WTC11 (cell line): ENCODE measurements around the gene MVD. TPM values are rescaled to one million over a fixed set of nuclear protein-coding genes. Genes with fewer than 3 reads are reported as not detected.
A peak's percentile ranks its signal among the peaks of the same experiment; 100 is the strongest.

Experiments
- ATAC-seq: fragments of 200-7000 bp; cut with Tn5 transposase; 2 replicates; pipeline ENCODE4 v1.10.0; 2021; ENCODE audit warnings: mild to moderate bottlenecking, moderate library complexity
- CTCF ChIA-PET: fragments of 300-600 bp; sonication (Branson Sonifier 250); formaldehyde crosslinking; loops from one replicate; lab custom pipeline; 2021; ENCODE audit warnings: antibody characterized with exemption; lab: Charles Lee
- POLR2A ChIA-PET: fragments of 350-600 bp; sonication (Branson Sonifier 250); formaldehyde crosslinking; loops from one replicate; lab custom pipeline; 2021; ENCODE audit warnings: antibody characterized with exemption; lab: Charles Lee
- DNase-seq: peaks from one replicate; pipeline ENCODE4 v3.0.0; 2021; ENCODE audit warnings: low spot score
- H3K27ac Mint-ChIP-seq: 2 replicates; pipeline ENCODE4 v1.8.0; 2021; ENCODE audit warnings: mixed read lengths
- H3K27me3 Mint-ChIP-seq: 2 replicates; pipeline ENCODE4 v1.8.0; 2021; ENCODE audit warnings: low read depth, mild to moderate bottlenecking, moderate library complexity, mixed read lengths
- H3K36me3 Mint-ChIP-seq: 2 replicates; pipeline ENCODE4 v1.8.0; 2021; ENCODE audit warnings: mixed read lengths
- H3K4me1 Mint-ChIP-seq: 2 replicates; pipeline ENCODE4 v1.8.0; 2022; ENCODE audit warnings: mixed read lengths
- H3K4me3 Mint-ChIP-seq: 2 replicates; pipeline ENCODE4 v1.8.0; 2021; ENCODE audit warnings: mild to moderate bottlenecking, moderate library complexity, mixed read lengths
- H3K9me3 Mint-ChIP-seq: 2 replicates; pipeline ENCODE4 v1.8.0; 2021; ENCODE audit warnings: mixed read lengths
- ARID4B ChIP-seq: sonication (generic); formaldehyde crosslinking; IDR thresholded peaks from 2 replicates; pipeline ENCODE4 v1.8.0; 2023; ENCODE audit warnings: missing genetic modification reagents, mild to moderate bottlenecking, borderline replicate concordance
- ATF6 ChIP-seq: sonication (generic); formaldehyde crosslinking; IDR thresholded peaks from 2 replicates; pipeline ENCODE4 v1.8.1; 2023; ENCODE audit warnings: mild to moderate bottlenecking, missing genetic modification reagents
- FOXJ3 ChIP-seq: sonication (generic); formaldehyde crosslinking; IDR thresholded peaks from 2 replicates; pipeline ENCODE4 v1.9.0; 2021; ENCODE audit warnings: missing genetic modification reagents, mild to moderate bottlenecking, borderline replicate concordance
- HMGXB4 ChIP-seq: sonication (generic); formaldehyde crosslinking; IDR thresholded peaks from 2 replicates; pipeline ENCODE4 v1.8.1; 2023; ENCODE audit warnings: mild to moderate bottlenecking, moderate library complexity, missing genetic modification reagents
- JUN ChIP-seq: sonication (generic); formaldehyde crosslinking; IDR thresholded peaks from 2 replicates; pipeline ENCODE4 v1.8.0; 2023; ENCODE audit warnings: mild to moderate bottlenecking, missing genetic modification reagents
- MAX ChIP-seq: sonication (generic); formaldehyde crosslinking; IDR thresholded peaks from 2 replicates; pipeline ENCODE4 v1.8.0; 2022; ENCODE audit warnings: mild to moderate bottlenecking, missing genetic modification reagents
- MLX ChIP-seq: sonication (generic); formaldehyde crosslinking; IDR thresholded peaks from 2 replicates; pipeline ENCODE4 v1.8.1; 2023; ENCODE audit warnings: mild to moderate bottlenecking, missing genetic modification reagents, moderate library complexity
- NFYB ChIP-seq: sonication (generic); formaldehyde crosslinking; conservative IDR thresholded peaks from 2 replicates; pipeline ENCODE4 v1.8.0; 2022; ENCODE audit warnings: low read depth, missing genetic modification reagents
- PREB ChIP-seq: sonication (generic); formaldehyde crosslinking; IDR thresholded peaks from 2 replicates; pipeline ENCODE4 v1.8.1; 2022; ENCODE audit warnings: mild to moderate bottlenecking, missing genetic modification reagents, moderate library complexity, borderline replicate concordance
- RORB ChIP-seq: fragments of 250-450 bp; sonication (Bioruptor Pico); IDR thresholded peaks from 2 replicates; pipeline ENCODE4 v1.9.0; 2021; ENCODE audit warnings: mild to moderate bottlenecking
- SMAD3 ChIP-seq: sonication (generic); formaldehyde crosslinking; IDR thresholded peaks from 2 replicates; pipeline ENCODE4 v1.8.0; 2022; ENCODE audit warnings: missing genetic modification reagents, mild to moderate bottlenecking, borderline replicate concordance
- SOX15 ChIP-seq: fragments of 250-450 bp; sonication (Bioruptor Pico); IDR thresholded peaks from 2 replicates; pipeline ENCODE4 v1.9.0; 2021; ENCODE audit warnings: mild to moderate bottlenecking
- TEAD1 ChIP-seq: sonication (generic); formaldehyde crosslinking; IDR thresholded peaks from 2 replicates; pipeline ENCODE4 v1.8.0; 2022; ENCODE audit warnings: mild to moderate bottlenecking, missing genetic modification reagents
- TEAD4 ChIP-seq: sonication (generic); formaldehyde crosslinking; IDR thresholded peaks from 2 replicates; pipeline ENCODE4 v1.8.0; 2022; ENCODE audit warnings: mild to moderate bottlenecking, missing genetic modification reagents
- USF1 ChIP-seq: sonication (generic); formaldehyde crosslinking; IDR thresholded peaks from 2 replicates; pipeline ENCODE4 v1.8.0; 2022; ENCODE audit warnings: mild to moderate bottlenecking, missing genetic modification reagents
- ZNF671 ChIP-seq: fragments of 250-450 bp; sonication (Bioruptor Pico); IDR thresholded peaks from 2 replicates; pipeline ENCODE4 v1.8.0; 2021; ENCODE audit warnings: mild to moderate bottlenecking
- total RNA-seq: library from RNA; stranded (reverse); gene quantifications from 3 replicates; pipeline ENCODE4 v1.2.3, GENCODE V29; 2021

The MVD gene
- total RNA-seq, 1 experiment from 2014 or later, result 113 TPM

GRCh38 chr16:88614818-88615580, 47.9 kb downstream of the MVD start:
- Mint-ChIP-seq H3K36me3 (peaks cover 17% of the 10 kb centered on the region), H3K9me3 (no peaks in the 10 kb centered on the region), H3K27ac (peak overlapping the region; percentile 68; the same call in 1 of the 2 replicates), H3K4me1 (peaks cover 15% of the 10 kb centered on the region), H3K27me3 (no peaks in the 10 kb centered on the region), H3K4me3 (no peak overlapping the region)
- no peak for TF ChIP-seq HMGXB4
- DNase-seq (no peak), ATAC-seq (no peak)
- ChIA-PET CTCF (no interaction called here), POLR2A (no interaction called here)

- no peak for TF ChIP-seq ATF6 (CRISPR knock-in tag)
- TF ChIP-seq RORB (CRISPR knock-in tag), result no peak
- TF ChIP-seq TEAD1, result no peak
- no peak for TF ChIP-seq NFYB (CRISPR knock-in tag)
- no peak for TF ChIP-seq PREB (CRISPR knock-in tag)
- no peak for TF ChIP-seq ARID4B (CRISPR knock-in tag)
- no peak for TF ChIP-seq MAX
- TF ChIP-seq TEAD4 (CRISPR knock-in tag), result no peak
- no peak for TF ChIP-seq ZNF671 (CRISPR knock-in tag)
- TF ChIP-seq JUN (CRISPR knock-in tag), result no peak
- no peak for TF ChIP-seq FOXJ3
- TF ChIP-seq SMAD3 (CRISPR knock-in tag), result no peak
- TF ChIP-seq SOX15 (CRISPR knock-in tag), result no peak
- no peak for TF ChIP-seq USF1
- TF ChIP-seq MLX (CRISPR knock-in tag), result no peak
- DNase-seq, result no peak
- no peaks in the 10 kb centered on the region for H3K9me3 Mint-ChIP-seq
- H3K4me3 Mint-ChIP-seq, result no peak overlapping the region
- POLR2A ChIA-PET, result no interaction called here
- ATAC-seq, result no peak
- H3K4me1 Mint-ChIP-seq, result peaks cover 17% of the 10 kb centered on the region
- no peaks in the 10 kb centered on the region for H3K27me3 Mint-ChIP-seq
- H3K27ac Mint-ChIP-seq, result peak overlapping the region; percentile 41; the same call in 1 of the 2 replicates
- CTCF ChIA-PET, result interaction anchor here (1.7 kb wide), 1 partner anchor 123 kb away, joined by 5 read pairs; no protein-coding TSS in a partner anchor
- peaks cover 21% of the 10 kb centered on the region for H3K36me3 Mint-ChIP-seq
Measured at GRCh38 chr16:88613911-88614817, 48.7 kb downstream of the MVD start.
